NB4 (cell line): ENCODE measurements around the gene PAX3.

ENCODE experiments used
- MYC ChIP-seq: IDR thresholded peaks from 2 replicates; pipeline ENCODE4 v1.6.1; 2011; ENCODE audit warnings: low read depth, low read length
- POLR2A ChIP-seq: IDR thresholded peaks from 2 replicates; pipeline ENCODE4 v1.6.1; 2011; ENCODE audit warnings: mild to moderate bottlenecking; ENCODE audit not compliant: insufficient read length; ENCODE audit errors: extremely low read depth
- TF ChIP-seq, protein P1 (sequence below): IDR thresholded peaks from one replicate; pipeline ENCODE4 v1.5.1; 2012; ENCODE audit warnings: low read depth, low read length

DNA sequence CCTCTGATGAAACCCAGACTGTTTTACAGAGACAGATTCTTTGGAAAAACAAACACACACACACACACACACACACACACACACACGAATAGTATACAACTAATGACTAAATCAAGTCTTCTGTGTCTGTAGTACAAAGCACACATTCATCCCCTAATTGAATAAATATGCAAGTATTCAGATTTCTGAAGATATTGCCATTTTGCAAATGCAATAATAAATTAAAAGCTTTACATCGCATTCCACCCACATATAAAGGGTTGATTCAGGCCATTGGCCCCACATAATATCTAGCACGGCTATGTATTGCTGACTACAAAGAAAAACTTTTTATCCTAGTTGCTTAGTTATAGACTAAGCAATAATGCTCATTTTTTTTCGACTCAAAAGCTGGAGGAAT lies 86.2 kb downstream of the PAX3 start:
- TF ChIP-seq, protein P1, sequence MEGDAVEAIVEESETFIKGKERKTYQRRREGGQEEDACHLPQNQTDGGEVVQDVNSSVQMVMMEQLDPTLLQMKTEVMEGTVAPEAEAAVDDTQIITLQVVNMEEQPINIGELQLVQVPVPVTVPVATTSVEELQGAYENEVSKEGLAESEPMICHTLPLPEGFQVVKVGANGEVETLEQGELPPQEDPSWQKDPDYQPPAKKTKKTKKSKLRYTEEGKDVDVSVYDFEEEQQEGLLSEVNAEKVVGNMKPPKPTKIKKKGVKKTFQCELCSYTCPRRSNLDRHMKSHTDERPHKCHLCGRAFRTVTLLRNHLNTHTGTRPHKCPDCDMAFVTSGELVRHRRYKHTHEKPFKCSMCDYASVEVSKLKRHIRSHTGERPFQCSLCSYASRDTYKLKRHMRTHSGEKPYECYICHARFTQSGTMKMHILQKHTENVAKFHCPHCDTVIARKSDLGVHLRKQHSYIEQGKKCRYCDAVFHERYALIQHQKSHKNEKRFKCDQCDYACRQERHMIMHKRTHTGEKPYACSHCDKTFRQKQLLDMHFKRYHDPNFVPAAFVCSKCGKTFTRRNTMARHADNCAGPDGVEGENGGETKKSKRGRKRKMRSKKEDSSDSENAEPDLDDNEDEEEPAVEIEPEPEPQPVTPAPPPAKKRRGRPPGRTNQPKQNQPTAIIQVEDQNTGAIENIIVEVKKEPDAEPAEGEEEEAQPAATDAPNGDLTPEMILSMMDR: no peak
- TF ChIP-seq POLR2A: no peak
- no peak for TF ChIP-seq MYC
